ENCODE measurements around the gene TRPC4.
A peak's percentile ranks its signal among the peaks of the same experiment; 100 is the strongest.

TRPC4 gene

GRCh38 chr13:37884674-37885073, 15.1 kb upstream of the TRPC4 start:
- Histone ChIP-seq H3K4me3 (ENCODE audit: low read length in 2 of 2) (no peak overlapping the region), H4K8ac (ENCODE audit: low read depth, low read length) (no peak overlapping the region), H3K23ac (ENCODE audit: low read depth, low read length, poor library complexity) (no peak overlapping the region), H2BK5ac (ENCODE audit: low read length) (no peak overlapping the region), H3K4ac (ENCODE audit: low read length) (no peak overlapping the region), H3K14ac (ENCODE audit: low read length) (no peak overlapping the region), H3K18ac (ENCODE audit: low read length) (no peak overlapping the region), H4K91ac (ENCODE audit: low read depth, low read length, poor library complexity) (no peak overlapping the region), H2BK12ac (ENCODE audit: low read length) (no peak overlapping the region), H3K9me3 (replicated peaks in 1 of 2; ENCODE audit: control insufficient read depth in 2 of 2, insufficient read depth in 1 of 2, low read depth in 1 of 2, low read length in 2 of 2) (no peaks in the 10 kb centered on the region), H3K4me1 (ENCODE audit: control insufficient read depth in 2 of 2, insufficient read depth in 1 of 2, low read depth in 1 of 2, low read length in 2 of 2) (no peaks in the 10 kb centered on the region), H3K36me3 (replicated peaks in 1 of 2; ENCODE audit: control insufficient read depth in 2 of 2, insufficient read depth in 2 of 2, low read length in 2 of 2) (no peaks in the 10 kb centered on the region), H2BK120ac (ENCODE audit: low read depth, low read length) (no peak overlapping the region), H3K79me1 (ENCODE audit: low read depth, low read length) (no peaks in the 10 kb centered on the region), H2BK15ac (ENCODE audit: low read length) (no peak overlapping the region), H2AK5ac (ENCODE audit: low read depth, low read length) (no peak overlapping the region), H3K27me3 (ENCODE audit: control insufficient read depth in 3 of 3, insufficient read depth in 3 of 3, low read depth in 1 of 3, low read length in 3 of 3) (no peaks in the 10 kb centered on the region), H2AFZ (ENCODE audit: low read length) (no peak overlapping the region), H3K27ac (replicated peaks; ENCODE audit: low read length) (no peak overlapping the region), H3K9ac (ENCODE audit: low read depth, low read length, poor library complexity) (no peak overlapping the region), H3K4me2 (ENCODE audit: insufficient read depth, low read length, poor library complexity, severe bottlenecking) (no peak overlapping the region)
- no peak for DNase-seq (ENCODE audit: low spot score)
- no CpG with 5 or more reads among the region's 2 CpGs for WGBS, 2 donors (ENCODE audit: extremely low coverage in 2 of 2, insufficient read length in 2 of 2, insufficient replicate concordance in 1 of 2)

GRCh38 chr13:37884026-37884425, 14.5 kb upstream of the TRPC4 start:
- Histone ChIP-seq H3K4me1 (ENCODE audit: control insufficient read depth in 2 of 2, insufficient read depth in 1 of 2, low read depth in 1 of 2, low read length in 2 of 2) (no peaks in the 10 kb centered on the region), H3K14ac (ENCODE audit: low read length) (no peak overlapping the region), H2BK120ac (ENCODE audit: low read depth, low read length) (no peak overlapping the region), H3K18ac (ENCODE audit: low read length) (no peak overlapping the region), H2AFZ (ENCODE audit: low read length) (no peak overlapping the region), H3K27me3 (ENCODE audit: control insufficient read depth in 3 of 3, insufficient read depth in 3 of 3, low read depth in 1 of 3, low read length in 3 of 3) (no peaks in the 10 kb centered on the region), H3K4ac (ENCODE audit: low read length) (no peak overlapping the region), H4K8ac (ENCODE audit: low read depth, low read length) (no peak overlapping the region), H4K91ac (ENCODE audit: low read depth, low read length, poor library complexity) (no peak overlapping the region), H3K4me3 (ENCODE audit: low read length in 2 of 2) (no peak overlapping the region), H3K9me3 (replicated peaks in 1 of 2; ENCODE audit: control insufficient read depth in 2 of 2, insufficient read depth in 1 of 2, low read depth in 1 of 2, low read length in 2 of 2) (no peaks in the 10 kb centered on the region), H3K23ac (ENCODE audit: low read depth, low read length, poor library complexity) (no peak overlapping the region), H3K4me2 (ENCODE audit: insufficient read depth, low read length, poor library complexity, severe bottlenecking) (no peak overlapping the region), H2BK12ac (ENCODE audit: low read length) (no peak overlapping the region), H2AK5ac (ENCODE audit: low read depth, low read length) (no peak overlapping the region), H3K27ac (replicated peaks; ENCODE audit: low read length) (no peak overlapping the region), H3K9ac (ENCODE audit: low read depth, low read length, poor library complexity) (no peak overlapping the region), H3K79me1 (ENCODE audit: low read depth, low read length) (no peaks in the 10 kb centered on the region), H3K36me3 (replicated peaks in 1 of 2; ENCODE audit: control insufficient read depth in 2 of 2, insufficient read depth in 2 of 2, low read length in 2 of 2) (no peaks in the 10 kb centered on the region), H2BK15ac (ENCODE audit: low read length) (no peak overlapping the region), H2BK5ac (ENCODE audit: low read length) (no peak overlapping the region)
- DNase-seq (ENCODE audit: low spot score): no peak
- no CpG with 5 or more reads among the region's 1 CpG for WGBS, 2 donors (ENCODE audit: extremely low coverage in 2 of 2, insufficient read length in 2 of 2, insufficient replicate concordance in 1 of 2)

GRCh38 chr13:37878921-37879320, 9.3 kb upstream of the TRPC4 start:
- DNase-seq (ENCODE audit: low spot score): no peak
- Histone ChIP-seq H3K4me2 (ENCODE audit: insufficient read depth, low read length, poor library complexity, severe bottlenecking) (no peak overlapping the region), H3K9me3 (replicated peaks in 1 of 2; ENCODE audit: control insufficient read depth in 2 of 2, insufficient read depth in 1 of 2, low read depth in 1 of 2, low read length in 2 of 2) (no peaks in the 10 kb centered on the region), H3K27me3 (ENCODE audit: control insufficient read depth in 3 of 3, insufficient read depth in 3 of 3, low read depth in 1 of 3, low read length in 3 of 3) (no peaks in the 10 kb centered on the region), H3K14ac (ENCODE audit: low read length) (no peak overlapping the region), H2AFZ (ENCODE audit: low read length) (peak overlapping the region; percentile 42), H3K36me3 (replicated peaks in 1 of 2; ENCODE audit: control insufficient read depth in 2 of 2, insufficient read depth in 2 of 2, low read length in 2 of 2) (no peaks in the 10 kb centered on the region), H3K4me3 (ENCODE audit: low read length in 2 of 2) (no peak overlapping the region), H3K18ac (ENCODE audit: low read length) (no peak overlapping the region), H3K23ac (ENCODE audit: low read depth, low read length, poor library complexity) (no peak overlapping the region), H3K4ac (ENCODE audit: low read length) (no peak overlapping the region), H4K91ac (ENCODE audit: low read depth, low read length, poor library complexity) (no peak overlapping the region), H2BK15ac (ENCODE audit: low read length) (no peak overlapping the region), H3K4me1 (ENCODE audit: control insufficient read depth in 2 of 2, insufficient read depth in 1 of 2, low read depth in 1 of 2, low read length in 2 of 2) (no peaks in the 10 kb centered on the region), H2AK5ac (ENCODE audit: low read depth, low read length) (no peak overlapping the region), H2BK5ac (ENCODE audit: low read length) (no peak overlapping the region), H4K8ac (ENCODE audit: low read depth, low read length) (no peak overlapping the region), H3K79me1 (ENCODE audit: low read depth, low read length) (no peaks in the 10 kb centered on the region), H3K9ac (ENCODE audit: low read depth, low read length, poor library complexity) (no peak overlapping the region), H2BK120ac (ENCODE audit: low read depth, low read length) (no peak overlapping the region), H3K27ac (replicated peaks; ENCODE audit: low read length) (no peak overlapping the region), H2BK12ac (ENCODE audit: low read length) (no peak overlapping the region)
- no CpG with 5 or more reads among the region's 3 CpGs for WGBS, 2 donors (ENCODE audit: extremely low coverage in 2 of 2, insufficient read length in 2 of 2, insufficient replicate concordance in 1 of 2)

GRCh38 chr13:37878496-37878895, 8.9 kb upstream of the TRPC4 start:
- Histone ChIP-seq H3K14ac (ENCODE audit: low read length) (no peak overlapping the region), H2BK12ac (ENCODE audit: low read length) (no peak overlapping the region), H2BK120ac (ENCODE audit: low read depth, low read length) (no peak overlapping the region), H2AFZ (ENCODE audit: low read length) (no peak overlapping the region), H4K8ac (ENCODE audit: low read depth, low read length) (no peak overlapping the region), H4K91ac (ENCODE audit: low read depth, low read length, poor library complexity) (no peak overlapping the region), H3K27me3 (ENCODE audit: control insufficient read depth in 3 of 3, insufficient read depth in 3 of 3, low read depth in 1 of 3, low read length in 3 of 3) (no peaks in the 10 kb centered on the region), H2AK5ac (ENCODE audit: low read depth, low read length) (no peak overlapping the region), H3K9ac (ENCODE audit: low read depth, low read length, poor library complexity) (no peak overlapping the region), H3K9me3 (replicated peaks in 1 of 2; ENCODE audit: control insufficient read depth in 2 of 2, insufficient read depth in 1 of 2, low read depth in 1 of 2, low read length in 2 of 2) (no peaks in the 10 kb centered on the region), H3K27ac (replicated peaks; ENCODE audit: low read length) (no peak overlapping the region), H3K36me3 (replicated peaks in 1 of 2; ENCODE audit: control insufficient read depth in 2 of 2, insufficient read depth in 2 of 2, low read length in 2 of 2) (no peaks in the 10 kb centered on the region), H3K4me1 (ENCODE audit: control insufficient read depth in 2 of 2, insufficient read depth in 1 of 2, low read depth in 1 of 2, low read length in 2 of 2) (no peaks in the 10 kb centered on the region), H2BK5ac (ENCODE audit: low read length) (no peak overlapping the region), H3K4me2 (ENCODE audit: insufficient read depth, low read length, poor library complexity, severe bottlenecking) (no peak overlapping the region), H3K79me1 (ENCODE audit: low read depth, low read length) (no peaks in the 10 kb centered on the region), H3K23ac (ENCODE audit: low read depth, low read length, poor library complexity) (no peak overlapping the region), H3K18ac (ENCODE audit: low read length) (no peak overlapping the region), H2BK15ac (ENCODE audit: low read length) (no peak overlapping the region), H3K4me3 (ENCODE audit: low read length in 2 of 2) (no peak overlapping the region), H3K4ac (ENCODE audit: low read length) (no peak overlapping the region)
- no CpG with 5 or more reads among the region's 1 CpG for WGBS, 2 donors (ENCODE audit: extremely low coverage in 2 of 2, insufficient read length in 2 of 2, insufficient replicate concordance in 1 of 2)
- no peak for DNase-seq (ENCODE audit: low spot score)
